GM23338 (cell line): Measurements from ENCODE around the gene NFILZ. TPM values are rescaled to one million over a fixed set of nuclear protein-coding genes. Genes with fewer than 3 reads are reported as not detected.

Experiments used
- CREB1 ChIP-seq: fragments of 250-450 bp; sonication (Bioruptor Pico); IDR thresholded peaks from 2 replicates; pipeline ENCODE4 v1.5.0; 2020; ENCODE audit warnings: low read depth, mild to moderate bottlenecking, moderate library complexity
- EZH2 ChIP-seq: fragments of 200-600 bp; sonication (generic); IDR thresholded peaks from one replicate; pipeline ENCODE4 v1.8.0; 2017; ENCODE audit warnings: antibody characterized with exemption, mild to moderate bottlenecking, low read depth; ENCODE audit not compliant: unreplicated experiment
- JUNB ChIP-seq: IDR thresholded peaks from one replicate; pipeline ENCODE4 v1.6.1; 2016; ENCODE audit warnings: antibody characterized with exemption; ENCODE audit not compliant: unreplicated experiment
- POLR2AphosphoS5 ChIP-seq: IDR thresholded peaks from 2 replicates; pipeline ENCODE4 v1.6.1; 2016; ENCODE audit warnings: antibody characterized with exemption, low read depth
- STAT1 ChIP-seq: IDR thresholded peaks from one replicate; pipeline ENCODE4 v1.6.1; 2016; ENCODE audit warnings: antibody characterized with exemption; ENCODE audit not compliant: unreplicated experiment
- ZNF114 ChIP-seq: fragments of 250-450 bp; sonication (Bioruptor Pico); IDR thresholded peaks from 2 replicates; pipeline ENCODE4 v1.5.0; 2020; ENCODE audit warnings: mild to moderate bottlenecking, moderate library complexity
- ZNF331 ChIP-seq: fragments of 250-450 bp; sonication (Bioruptor Pico); IDR thresholded peaks from 2 replicates; pipeline ENCODE4 v1.5.0; 2020; ENCODE audit warnings: low read depth, mild to moderate bottlenecking, moderate library complexity
- polyA plus RNA-seq: library from polyadenylated mRNA; unstranded; fragments of >200 nt; fragmentation: Nextera tagmentation; extraction: Ambion mirVana; gene quantifications from 2 replicates; pipeline ENCODE4 v1.2.1, GENCODE V29; 2016
- total RNA-seq: library from RNA; depleted of rRNA; stranded (reverse); fragments of >200 nt; shearing (Covaris generic); gene quantifications from 2 replicates; pipeline ENCODE4 v1.2.3, GENCODE V29; 2014
- TF ChIP-seq, protein P1 (sequence below): fragments of 250-450 bp; sonication (Bioruptor Pico); IDR thresholded peaks from 2 replicates; pipeline ENCODE4 v1.5.0; 2020; ENCODE audit warnings: mild to moderate bottlenecking, moderate library complexity
- TF ChIP-seq, protein P2 (sequence below): IDR thresholded peaks from 2 replicates; pipeline ENCODE4 v1.6.1; 2016; ENCODE audit warnings: antibody characterized with exemption
- TF ChIP-seq, protein P3 (sequence below): IDR thresholded peaks from one replicate; pipeline ENCODE4 v1.6.1; 2018; ENCODE audit warnings: antibody characterized with exemption; ENCODE audit not compliant: unreplicated experiment
- TF ChIP-seq, protein P4 (sequence below), 2 experiments: fragments of 200-600 bp in 1 of 2; sonication (generic) in 1 of 2; conservative IDR thresholded peaks; 2 replicates each; pipeline versions ENCODE4 v1.5.1 to v1.6.1; 2016 to 2017; ENCODE audit warnings: antibody characterized with exemption in 2 of 2, low read depth in 2 of 2, mild to moderate bottlenecking in 2 of 2, moderate library complexity in 1 of 2

NFILZ gene
- total and polyA plus RNA-seq, 2 experiments from 2014 or later = not detected

DNA sequence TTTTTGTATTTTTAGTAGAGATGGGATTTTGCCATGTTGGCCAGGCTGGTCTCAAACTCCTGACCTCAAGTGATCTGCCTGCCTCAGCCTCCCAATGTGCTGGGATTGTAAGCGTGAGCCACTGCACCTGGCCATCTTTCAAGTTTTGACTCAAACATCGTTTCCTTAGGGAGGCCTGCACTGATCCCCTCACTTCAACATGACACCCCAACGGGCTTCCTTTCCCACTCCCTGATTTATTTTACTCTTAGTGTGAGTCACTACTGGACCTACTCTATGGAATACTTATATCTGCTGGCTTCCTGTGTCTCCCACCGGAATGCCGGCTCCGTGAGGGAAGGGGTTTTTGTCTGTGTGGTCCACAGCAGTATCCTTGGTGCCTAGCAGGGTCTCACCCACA is 15.4 kb upstream of the NFILZ start (continued):
- TF ChIP-seq, protein P1, sequence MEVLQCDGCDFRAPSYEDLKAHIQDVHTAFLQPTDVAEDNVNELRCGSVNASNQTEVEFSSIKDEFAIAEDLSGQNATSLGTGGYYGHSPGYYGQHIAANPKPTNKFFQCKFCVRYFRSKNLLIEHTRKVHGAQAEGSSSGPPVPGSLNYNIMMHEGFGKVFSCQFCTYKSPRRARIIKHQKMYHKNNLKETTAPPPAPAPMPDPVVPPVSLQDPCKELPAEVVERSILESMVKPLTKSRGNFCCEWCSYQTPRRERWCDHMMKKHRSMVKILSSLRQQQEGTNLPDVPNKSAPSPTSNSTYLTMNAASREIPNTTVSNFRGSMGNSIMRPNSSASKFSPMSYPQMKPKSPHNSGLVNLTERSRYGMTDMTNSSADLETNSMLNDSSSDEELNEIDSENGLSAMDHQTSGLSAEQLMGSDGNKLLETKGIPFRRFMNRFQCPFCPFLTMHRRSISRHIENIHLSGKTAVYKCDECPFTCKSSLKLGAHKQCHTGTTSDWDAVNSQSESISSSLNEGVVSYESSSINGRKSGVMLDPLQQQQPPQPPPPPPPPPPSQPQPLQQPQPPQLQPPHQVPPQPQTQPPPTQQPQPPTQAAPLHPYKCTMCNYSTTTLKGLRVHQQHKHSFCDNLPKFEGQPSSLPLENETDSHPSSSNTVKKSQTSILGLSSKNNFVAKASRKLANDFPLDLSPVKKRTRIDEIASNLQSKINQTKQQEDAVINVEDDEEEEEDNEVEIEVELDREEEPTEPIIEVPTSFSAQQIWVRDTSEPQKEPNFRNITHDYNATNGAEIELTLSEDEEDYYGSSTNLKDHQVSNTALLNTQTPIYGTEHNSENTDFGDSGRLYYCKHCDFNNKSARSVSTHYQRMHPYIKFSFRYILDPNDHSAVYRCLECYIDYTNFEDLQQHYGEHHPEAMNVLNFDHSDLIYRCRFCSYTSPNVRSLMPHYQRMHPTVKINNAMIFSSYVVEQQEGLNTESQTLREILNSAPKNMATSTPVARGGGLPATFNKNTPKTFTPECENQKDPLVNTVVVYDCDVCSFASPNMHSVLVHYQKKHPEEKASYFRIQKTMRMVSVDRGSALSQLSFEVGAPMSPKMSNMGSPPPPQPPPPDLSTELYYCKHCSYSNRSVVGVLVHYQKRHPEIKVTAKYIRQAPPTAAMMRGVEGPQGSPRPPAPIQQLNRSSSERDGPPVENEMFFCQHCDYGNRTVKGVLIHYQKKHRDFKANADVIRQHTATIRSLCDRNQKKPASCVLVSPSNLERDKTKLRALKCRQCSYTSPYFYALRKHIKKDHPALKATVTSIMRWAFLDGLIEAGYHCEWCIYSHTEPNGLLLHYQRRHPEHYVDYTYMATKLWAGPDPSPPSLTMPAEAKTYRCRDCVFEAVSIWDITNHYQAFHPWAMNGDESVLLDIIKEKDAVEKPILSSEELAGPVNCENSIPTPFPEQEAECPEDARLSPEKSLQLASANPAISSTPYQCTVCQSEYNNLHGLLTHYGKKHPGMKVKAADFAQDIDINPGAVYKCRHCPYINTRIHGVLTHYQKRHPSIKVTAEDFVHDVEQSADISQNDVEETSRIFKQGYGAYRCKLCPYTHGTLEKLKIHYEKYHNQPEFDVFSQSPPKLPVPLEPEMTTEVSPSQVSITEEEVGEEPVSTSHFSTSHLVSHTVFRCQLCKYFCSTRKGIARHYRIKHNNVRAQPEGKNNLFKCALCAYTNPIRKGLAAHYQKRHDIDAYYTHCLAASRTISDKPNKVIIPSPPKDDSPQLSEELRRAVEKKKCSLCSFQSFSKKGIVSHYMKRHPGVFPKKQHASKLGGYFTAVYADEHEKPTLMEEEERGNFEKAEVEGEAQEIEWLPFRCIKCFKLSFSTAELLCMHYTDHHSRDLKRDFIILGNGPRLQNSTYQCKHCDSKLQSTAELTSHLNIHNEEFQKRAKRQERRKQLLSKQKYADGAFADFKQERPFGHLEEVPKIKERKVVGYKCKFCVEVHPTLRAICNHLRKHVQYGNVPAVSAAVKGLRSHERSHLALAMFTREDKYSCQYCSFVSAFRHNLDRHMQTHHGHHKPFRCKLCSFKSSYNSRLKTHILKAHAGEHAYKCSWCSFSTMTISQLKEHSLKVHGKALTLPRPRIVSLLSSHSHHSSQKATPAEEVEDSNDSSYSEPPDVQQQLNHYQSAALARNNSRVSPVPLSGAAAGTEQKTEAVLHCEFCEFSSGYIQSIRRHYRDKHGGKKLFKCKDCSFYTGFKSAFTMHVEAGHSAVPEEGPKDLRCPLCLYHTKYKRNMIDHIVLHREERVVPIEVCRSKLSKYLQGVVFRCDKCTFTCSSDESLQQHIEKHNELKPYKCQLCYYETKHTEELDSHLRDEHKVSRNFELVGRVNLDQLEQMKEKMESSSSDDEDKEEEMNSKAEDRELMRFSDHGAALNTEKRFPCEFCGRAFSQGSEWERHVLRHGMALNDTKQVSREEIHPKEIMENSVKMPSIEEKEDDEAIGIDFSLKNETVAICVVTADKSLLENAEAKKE (CRISPR knock-in tag) = no peak
- no peak for TF ChIP-seq JUNB
- no peak for TF ChIP-seq POLR2AphosphoS5
- TF ChIP-seq STAT1 = no peak
- TF ChIP-seq ZNF331 (CRISPR knock-in tag) = no peak
- TF ChIP-seq, protein P2, sequence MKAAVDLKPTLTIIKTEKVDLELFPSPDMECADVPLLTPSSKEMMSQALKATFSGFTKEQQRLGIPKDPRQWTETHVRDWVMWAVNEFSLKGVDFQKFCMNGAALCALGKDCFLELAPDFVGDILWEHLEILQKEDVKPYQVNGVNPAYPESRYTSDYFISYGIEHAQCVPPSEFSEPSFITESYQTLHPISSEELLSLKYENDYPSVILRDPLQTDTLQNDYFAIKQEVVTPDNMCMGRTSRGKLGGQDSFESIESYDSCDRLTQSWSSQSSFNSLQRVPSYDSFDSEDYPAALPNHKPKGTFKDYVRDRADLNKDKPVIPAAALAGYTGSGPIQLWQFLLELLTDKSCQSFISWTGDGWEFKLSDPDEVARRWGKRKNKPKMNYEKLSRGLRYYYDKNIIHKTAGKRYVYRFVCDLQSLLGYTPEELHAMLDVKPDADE = no peak
- TF ChIP-seq, protein P3, sequence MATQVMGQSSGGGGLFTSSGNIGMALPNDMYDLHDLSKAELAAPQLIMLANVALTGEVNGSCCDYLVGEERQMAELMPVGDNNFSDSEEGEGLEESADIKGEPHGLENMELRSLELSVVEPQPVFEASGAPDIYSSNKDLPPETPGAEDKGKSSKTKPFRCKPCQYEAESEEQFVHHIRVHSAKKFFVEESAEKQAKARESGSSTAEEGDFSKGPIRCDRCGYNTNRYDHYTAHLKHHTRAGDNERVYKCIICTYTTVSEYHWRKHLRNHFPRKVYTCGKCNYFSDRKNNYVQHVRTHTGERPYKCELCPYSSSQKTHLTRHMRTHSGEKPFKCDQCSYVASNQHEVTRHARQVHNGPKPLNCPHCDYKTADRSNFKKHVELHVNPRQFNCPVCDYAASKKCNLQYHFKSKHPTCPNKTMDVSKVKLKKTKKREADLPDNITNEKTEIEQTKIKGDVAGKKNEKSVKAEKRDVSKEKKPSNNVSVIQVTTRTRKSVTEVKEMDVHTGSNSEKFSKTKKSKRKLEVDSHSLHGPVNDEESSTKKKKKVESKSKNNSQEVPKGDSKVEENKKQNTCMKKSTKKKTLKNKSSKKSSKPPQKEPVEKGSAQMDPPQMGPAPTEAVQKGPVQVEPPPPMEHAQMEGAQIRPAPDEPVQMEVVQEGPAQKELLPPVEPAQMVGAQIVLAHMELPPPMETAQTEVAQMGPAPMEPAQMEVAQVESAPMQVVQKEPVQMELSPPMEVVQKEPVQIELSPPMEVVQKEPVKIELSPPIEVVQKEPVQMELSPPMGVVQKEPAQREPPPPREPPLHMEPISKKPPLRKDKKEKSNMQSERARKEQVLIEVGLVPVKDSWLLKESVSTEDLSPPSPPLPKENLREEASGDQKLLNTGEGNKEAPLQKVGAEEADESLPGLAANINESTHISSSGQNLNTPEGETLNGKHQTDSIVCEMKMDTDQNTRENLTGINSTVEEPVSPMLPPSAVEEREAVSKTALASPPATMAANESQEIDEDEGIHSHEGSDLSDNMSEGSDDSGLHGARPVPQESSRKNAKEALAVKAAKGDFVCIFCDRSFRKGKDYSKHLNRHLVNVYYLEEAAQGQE = no peak
- TF ChIP-seq EZH2 = no peak
- TF ChIP-seq ZNF114 (CRISPR knock-in tag) = no peak
- TF ChIP-seq, protein P4, sequence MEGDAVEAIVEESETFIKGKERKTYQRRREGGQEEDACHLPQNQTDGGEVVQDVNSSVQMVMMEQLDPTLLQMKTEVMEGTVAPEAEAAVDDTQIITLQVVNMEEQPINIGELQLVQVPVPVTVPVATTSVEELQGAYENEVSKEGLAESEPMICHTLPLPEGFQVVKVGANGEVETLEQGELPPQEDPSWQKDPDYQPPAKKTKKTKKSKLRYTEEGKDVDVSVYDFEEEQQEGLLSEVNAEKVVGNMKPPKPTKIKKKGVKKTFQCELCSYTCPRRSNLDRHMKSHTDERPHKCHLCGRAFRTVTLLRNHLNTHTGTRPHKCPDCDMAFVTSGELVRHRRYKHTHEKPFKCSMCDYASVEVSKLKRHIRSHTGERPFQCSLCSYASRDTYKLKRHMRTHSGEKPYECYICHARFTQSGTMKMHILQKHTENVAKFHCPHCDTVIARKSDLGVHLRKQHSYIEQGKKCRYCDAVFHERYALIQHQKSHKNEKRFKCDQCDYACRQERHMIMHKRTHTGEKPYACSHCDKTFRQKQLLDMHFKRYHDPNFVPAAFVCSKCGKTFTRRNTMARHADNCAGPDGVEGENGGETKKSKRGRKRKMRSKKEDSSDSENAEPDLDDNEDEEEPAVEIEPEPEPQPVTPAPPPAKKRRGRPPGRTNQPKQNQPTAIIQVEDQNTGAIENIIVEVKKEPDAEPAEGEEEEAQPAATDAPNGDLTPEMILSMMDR (conservative IDR thresholded peaks at IDR 0.05; ENCODE audit: low read depth in 2 of 2) = no peak
- no peak for TF ChIP-seq CREB1 (CRISPR knock-in tag)
